IgD-negative memory B cell (primary cell): ENCODE results near the gene GPR35. TPM values are rescaled to one million over a fixed set of nuclear protein-coding genes. Genes with fewer than 3 reads are reported as not detected.

ENCODE experiments used
- H3K27ac Mint-ChIP-seq, 3 donors: one replicate each; pipeline ENCODE4 v1.8.0; 2020 to 2022; ENCODE audit warnings: mild to moderate bottlenecking in 3 of 3, mixed read lengths in 3 of 3, moderate library complexity in 1 of 3
- H3K27me3 Mint-ChIP-seq: one replicate; pipeline ENCODE4 v1.8.0; 2021; ENCODE audit warnings: mixed read lengths
- H3K36me3 Mint-ChIP-seq: one replicate; pipeline ENCODE4 v1.8.0; 2020; ENCODE audit warnings: mild to moderate bottlenecking, mixed read lengths
- H3K4me1 Mint-ChIP-seq, 3 donors: one replicate each; pipeline ENCODE4 v1.8.0; 2020 to 2022; ENCODE audit warnings: mixed read lengths in 3 of 3, mild to moderate bottlenecking in 1 of 3
- H3K4me3 Mint-ChIP-seq, 4 donors: one replicate each; pipeline ENCODE4 v1.8.0; 2020 to 2022; ENCODE audit warnings: mild to moderate bottlenecking in 4 of 4, mixed read lengths in 4 of 4, moderate library complexity in 3 of 4
- H3K9me3 Mint-ChIP-seq, 3 donors: one replicate each; pipeline ENCODE4 v1.8.0; 2020 to 2021; ENCODE audit warnings: mixed read lengths in 3 of 3, mild to moderate bottlenecking in 1 of 3
- polyA plus RNA-seq: library from polyadenylated mRNA; unstranded; fragments of 300-500 nt; fragmentation: Illumina TruSeq; gene quantifications from one replicate; pipeline ENCODE4 v1.2.3, GENCODE V29; 2021

The GPR35 gene
- polyA plus RNA-seq, 1 donor from 2014 or later: not detected

DNA sequence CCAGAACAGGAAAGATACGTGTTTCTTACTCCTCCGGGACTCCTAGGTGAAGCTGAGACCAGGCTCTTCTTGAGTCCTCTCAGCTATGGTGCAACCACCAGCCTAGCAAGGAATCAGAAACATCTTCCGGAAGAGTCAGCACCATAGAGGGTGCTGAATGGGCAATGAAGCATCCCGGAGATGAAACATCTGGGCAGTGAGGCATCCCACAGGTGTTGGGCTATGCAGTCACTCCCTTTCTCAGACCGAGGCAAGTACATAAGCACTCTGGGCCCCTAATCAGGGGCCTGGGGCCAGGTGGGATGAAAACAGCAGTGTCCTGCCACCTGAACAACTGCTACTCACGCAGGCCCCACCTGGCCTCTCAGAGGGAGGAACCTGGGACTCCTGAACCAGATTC lies 40.2 kb upstream of the GPR35 start:
- H3K9me3 Mint-ChIP-seq: peaks cover 0 to 3% (median 0%) of the 10 kb centered on the region in 3 donors
- peaks cover 29 to 44% (median 39%) of the 10 kb centered on the region in 3 donors for H3K4me1 Mint-ChIP-seq
- H3K36me3 Mint-ChIP-seq: peaks cover 13% of the 10 kb centered on the region
- peak overlapping the region; percentile 98 to 99 (median 99) for H3K27ac Mint-ChIP-seq
- H3K4me3 Mint-ChIP-seq: peak overlapping the region; percentile 97 to 100 (median 98)
- no peaks in the 10 kb centered on the region for H3K27me3 Mint-ChIP-seq

DNA sequence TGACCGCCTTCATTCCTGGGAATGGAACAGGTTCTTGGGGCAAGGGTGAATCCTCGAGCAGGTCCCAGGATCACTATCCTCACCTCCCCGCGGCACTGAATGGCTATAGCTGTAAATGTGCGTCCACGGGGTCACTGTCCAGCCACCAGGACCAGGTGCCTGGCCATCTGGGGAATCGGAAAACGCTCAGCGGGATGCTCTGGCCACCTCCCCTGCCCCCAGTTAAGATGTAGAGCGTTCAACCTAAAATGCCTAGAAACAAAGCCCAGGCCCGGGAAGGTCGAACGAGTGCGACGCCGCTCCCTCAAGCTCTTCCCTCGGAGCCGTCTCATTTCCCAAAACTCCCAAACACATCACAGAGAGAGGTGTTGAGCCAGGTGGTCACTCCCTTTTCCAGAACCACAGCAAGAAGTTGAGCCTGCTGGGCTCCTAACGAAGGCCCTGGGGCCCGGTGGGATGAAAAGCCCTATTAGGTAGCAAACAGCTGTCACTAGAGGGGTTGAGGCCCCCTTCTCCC lies 39.5 kb upstream of the GPR35 start:
- Mint-ChIP-seq H3K4me3 (peak overlapping the region; percentile 97 to 100 (median 98)), H3K36me3 (peaks cover 13% of the 10 kb centered on the region), H3K4me1 (peaks cover 26 to 38% (median 35%) of the 10 kb centered on the region in 3 donors), H3K9me3 (peaks cover 0 to 2% (median 0%) of the 10 kb centered on the region in 3 donors), H3K27ac (peak overlapping the region; percentile 98 to 99 (median 99)), H3K27me3 (no peaks in the 10 kb centered on the region)

GRCh38 chr2:240586198-240586918 lies 38.9 kb upstream of the GPR35 start, which contains the start of gene CAPN10:
CAPN10 (plus strand) TSS chr2:240586734; CDS start chr2:240586912, 178 bp downstream.
- Mint-ChIP-seq H3K27ac (peak within 1 kb of the TSS; percentile 98 to 99 (median 99)), H3K9me3 (no peaks in the 10 kb centered on the region), H3K36me3 (peaks cover 9% of the 10 kb centered on the region), H3K4me1 (peaks cover 26 to 38% (median 35%) of the 10 kb centered on the region in 3 donors), H3K27me3 (no peaks in the 10 kb centered on the region), H3K4me3 (peak within 1 kb of the TSS; percentile 97 to 100 (median 98))

- H3K9me3 Mint-ChIP-seq: no peaks in the 10 kb centered on the region
- peak overlapping the region; percentile 88 to 100 (median 96) for H3K4me3 Mint-ChIP-seq
- peaks cover 24 to 36% (median 32%) of the 10 kb centered on the region in 3 donors for H3K4me1 Mint-ChIP-seq
- peaks cover 9% of the 10 kb centered on the region for H3K36me3 Mint-ChIP-seq
- no peaks in the 10 kb centered on the region for H3K27me3 Mint-ChIP-seq
- peak overlapping the region in 2 of 3 donors; percentile 59 to 98 for H3K27ac Mint-ChIP-seq
Observed at GRCh38 chr2:240586919-240587800, 38.1 kb upstream of the GPR35 start.

GRCh38 chr2:240588006-240588655 lies 37.1 kb upstream of the GPR35 start:
- Mint-ChIP-seq H3K27me3 (no peaks in the 10 kb centered on the region), H3K4me3 (peak overlapping the region; percentile 88 to 100 (median 96)), H3K36me3 (peaks cover 5% of the 10 kb centered on the region), H3K4me1 (peaks cover 24 to 32% (median 30%) of the 10 kb centered on the region in 3 donors), H3K9me3 (no peaks in the 10 kb centered on the region), H3K27ac (peak overlapping the region in 2 of 3 donors; percentile 46 to 98)

DNA sequence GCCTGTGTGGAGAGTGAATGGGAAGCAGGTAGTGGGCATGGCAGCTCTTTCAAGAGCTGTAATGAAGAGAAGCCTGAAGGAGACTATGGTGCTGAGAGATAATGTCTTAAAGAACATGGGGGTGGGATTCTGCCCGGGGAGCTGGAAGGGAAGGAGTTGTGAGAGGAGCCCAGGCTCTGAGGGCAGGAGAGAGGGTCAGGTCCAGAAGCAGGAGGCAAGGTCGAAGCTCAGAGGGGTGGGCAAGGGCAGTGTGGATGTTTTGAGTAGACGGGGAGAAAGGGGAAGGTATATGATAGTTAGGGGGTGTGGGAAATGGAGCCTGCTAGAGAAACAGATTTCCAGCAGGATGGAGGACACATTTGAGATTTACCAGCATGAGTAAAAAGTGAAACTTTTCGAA lies 36.6 kb upstream of the GPR35 start:
- peaks cover 5% of the 10 kb centered on the region for H3K36me3 Mint-ChIP-seq
- H3K27ac Mint-ChIP-seq: peak overlapping the region in 1 of 3 donors; percentile 17
- peak overlapping the region in 2 of 4 donors; percentile 27 to 100 for H3K4me3 Mint-ChIP-seq
- no peaks in the 10 kb centered on the region for H3K9me3 Mint-ChIP-seq
- no peaks in the 10 kb centered on the region for H3K27me3 Mint-ChIP-seq
- peaks cover 21 to 32% (median 28%) of the 10 kb centered on the region in 3 donors for H3K4me1 Mint-ChIP-seq

- Mint-ChIP-seq H3K9me3 (no peaks in the 10 kb centered on the region), H3K27me3 (no peaks in the 10 kb centered on the region), H3K4me3 (no peak overlapping the region), H3K4me1 (peaks cover 19 to 30% (median 24%) of the 10 kb centered on the region in 3 donors), H3K36me3 (peaks cover 5% of the 10 kb centered on the region), H3K27ac (no peak overlapping the region)
Observed at GRCh38 chr2:240589375-240589774, 35.9 kb upstream of the GPR35 start.

DNA sequence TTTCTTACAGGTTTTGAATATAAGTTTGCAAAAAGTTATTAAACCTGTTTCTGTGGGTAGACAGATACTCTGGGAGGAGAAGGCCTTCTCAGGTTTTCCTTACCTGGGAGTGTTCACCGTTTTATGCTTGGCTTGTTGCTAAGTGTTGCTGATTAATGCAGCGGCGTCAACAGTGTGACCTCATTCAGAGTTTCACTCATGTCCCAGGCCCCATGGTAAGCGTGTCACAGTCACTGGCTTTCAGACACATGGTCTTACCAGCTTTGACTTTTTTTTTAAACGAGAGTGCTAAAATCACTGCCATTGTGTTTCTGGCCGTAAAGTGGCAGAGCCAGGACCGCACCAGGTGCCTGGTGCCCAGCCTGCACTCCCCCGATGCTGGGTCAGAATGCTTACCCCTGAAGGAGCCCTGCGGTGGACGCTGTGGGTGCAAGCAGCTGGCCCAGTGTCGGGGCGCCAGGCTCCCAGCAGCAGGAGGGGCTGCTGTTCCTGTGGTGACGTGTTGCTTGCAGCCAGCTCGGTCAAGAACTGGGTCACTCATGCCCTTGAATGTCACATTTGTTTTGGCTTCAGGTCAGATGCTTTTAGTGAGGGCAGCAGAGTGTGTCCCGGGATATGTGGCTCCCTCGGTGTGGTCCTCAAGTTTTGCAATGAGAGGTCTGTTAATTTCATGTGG lies 35.3 kb upstream of the GPR35 start:
- H3K4me3 Mint-ChIP-seq: no peak overlapping the region
- no peaks in the 10 kb centered on the region for H3K27me3 Mint-ChIP-seq
- H3K36me3 Mint-ChIP-seq: peaks cover 5% of the 10 kb centered on the region
- H3K4me1 Mint-ChIP-seq: peaks cover 15 to 23% (median 18%) of the 10 kb centered on the region in 3 donors
- no peak overlapping the region for H3K27ac Mint-ChIP-seq
- no peaks in the 10 kb centered on the region for H3K9me3 Mint-ChIP-seq

DNA sequence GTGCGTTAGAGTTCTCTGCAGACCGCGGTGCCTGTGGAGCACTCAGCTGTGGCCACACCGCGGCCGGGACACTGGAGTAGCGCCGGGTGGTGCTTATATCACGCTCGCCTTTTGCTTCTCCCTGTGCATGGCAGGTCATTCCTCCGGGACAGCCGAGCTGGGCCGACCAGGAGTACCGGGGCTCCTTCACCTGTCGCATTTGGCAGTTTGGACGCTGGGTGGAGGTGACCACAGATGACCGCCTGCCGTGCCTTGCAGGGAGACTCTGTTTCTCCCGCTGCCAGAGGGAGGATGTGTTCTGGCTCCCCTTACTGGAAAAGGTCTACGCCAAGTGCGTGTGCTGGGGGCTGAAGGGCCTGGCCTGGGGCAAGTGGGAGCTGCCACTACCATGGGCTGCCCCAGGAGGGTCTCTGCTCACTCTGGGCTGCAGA lies 34.6 kb upstream of the GPR35 start:
- Mint-ChIP-seq H3K36me3 (peaks cover 5% of the 10 kb centered on the region), H3K4me3 (peak overlapping the region in 1 of 4 donors; percentile 17), H3K27ac (no peak overlapping the region), H3K4me1 (peaks cover 12 to 19% (median 16%) of the 10 kb centered on the region in 3 donors), H3K27me3 (no peaks in the 10 kb centered on the region), H3K9me3 (no peaks in the 10 kb centered on the region)

- no peaks in the 10 kb centered on the region for H3K9me3 Mint-ChIP-seq
- H3K4me1 Mint-ChIP-seq: peaks cover 12 to 16% (median 14%) of the 10 kb centered on the region in 3 donors
- H3K27me3 Mint-ChIP-seq: no peaks in the 10 kb centered on the region
- peaks cover 5% of the 10 kb centered on the region for H3K36me3 Mint-ChIP-seq
- H3K27ac Mint-ChIP-seq: no peak overlapping the region
- H3K4me3 Mint-ChIP-seq: peak overlapping the region in 1 of 4 donors; percentile 17
Observed at GRCh38 chr2:240591226-240591625, 34.1 kb upstream of the GPR35 start.

GRCh38 chr2:240591784-240592183 lies 33.5 kb upstream of the GPR35 start:
- H3K9me3 Mint-ChIP-seq: no peaks in the 10 kb centered on the region
- H3K27me3 Mint-ChIP-seq: no peaks in the 10 kb centered on the region
- H3K4me1 Mint-ChIP-seq: peaks cover 12 to 16% (median 14%) of the 10 kb centered on the region in 3 donors
- H3K4me3 Mint-ChIP-seq: no peak overlapping the region
- peaks cover 5% of the 10 kb centered on the region for H3K36me3 Mint-ChIP-seq
- H3K27ac Mint-ChIP-seq: no peak overlapping the region

DNA sequence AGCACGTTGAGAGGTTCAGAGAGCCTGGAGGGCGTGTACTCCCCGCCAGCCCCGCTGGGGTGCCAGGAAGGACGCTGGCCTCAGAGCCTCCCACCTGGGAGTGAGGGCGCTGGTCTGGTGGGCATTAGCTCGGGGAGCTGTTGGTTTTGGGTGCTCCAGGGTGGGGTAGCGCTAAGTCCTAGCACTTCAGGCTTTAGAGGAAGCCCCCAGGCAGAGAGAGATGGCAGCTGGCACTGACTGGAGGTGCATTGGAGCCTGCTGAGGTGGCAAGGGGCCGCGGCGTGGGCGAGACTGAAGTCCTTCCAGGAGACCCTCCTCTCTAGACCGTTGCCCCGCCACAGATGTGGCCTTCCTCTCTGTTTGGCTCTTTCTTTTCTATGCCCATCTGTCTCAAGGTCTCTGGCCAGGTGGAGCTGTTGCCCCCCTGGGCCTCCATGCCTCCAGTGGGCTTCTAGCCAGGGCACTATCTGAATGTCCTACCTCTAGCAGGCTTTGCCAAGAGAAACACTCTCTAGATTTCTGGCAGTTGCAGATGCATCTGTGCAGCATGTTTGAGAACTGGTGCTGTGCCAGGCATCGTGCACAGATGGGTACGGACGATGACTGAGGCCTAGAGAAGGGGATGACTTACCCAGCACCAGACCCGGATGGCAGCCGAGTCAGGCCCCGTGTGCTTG lies 32.1 kb upstream of the GPR35 start:
- Mint-ChIP-seq H3K9me3 (no peaks in the 10 kb centered on the region), H3K36me3 (peaks cover 2% of the 10 kb centered on the region), H3K4me1 (peaks cover 4 to 9% (median 6%) of the 10 kb centered on the region in 3 donors), H3K27me3 (no peaks in the 10 kb centered on the region), H3K4me3 (no peak overlapping the region), H3K27ac (no peak overlapping the region)

DNA sequence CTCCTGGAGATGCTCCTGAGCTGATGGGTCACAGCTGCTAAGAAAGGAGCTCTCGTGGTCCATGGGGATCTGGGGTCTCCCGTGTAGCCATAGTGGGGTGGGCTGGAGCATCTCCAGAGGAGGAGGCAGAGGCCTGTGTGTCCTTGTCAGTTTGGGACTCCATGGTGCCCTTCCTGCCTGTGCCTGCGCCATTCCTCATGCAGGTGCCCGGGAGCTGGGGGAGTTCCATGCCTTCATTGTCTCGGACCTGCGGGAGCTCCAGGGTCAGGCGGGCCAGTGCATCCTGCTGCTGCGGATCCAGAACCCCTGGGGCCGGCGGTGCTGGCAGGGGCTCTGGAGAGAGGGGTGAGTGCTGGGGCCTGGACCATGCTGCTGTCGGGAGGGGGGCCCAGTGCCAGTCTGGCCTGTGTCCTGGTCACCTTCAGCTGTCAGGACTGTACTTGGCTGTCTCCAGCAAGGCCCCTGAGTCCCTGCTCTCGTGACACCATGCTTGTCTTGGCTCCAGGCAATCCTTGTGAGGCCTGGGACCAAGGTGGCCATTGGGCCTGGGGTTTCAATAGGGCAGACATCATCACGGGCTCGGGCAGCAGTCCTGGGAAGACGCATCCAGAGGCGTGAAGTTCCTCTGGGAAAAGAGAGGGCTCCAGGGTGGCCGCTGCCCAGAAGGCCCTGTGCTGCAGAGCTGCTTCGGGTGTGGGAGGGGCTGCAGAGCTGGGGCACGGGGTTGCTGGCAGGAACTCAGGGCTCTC lies 31.4 kb upstream of the GPR35 start:
- Mint-ChIP-seq H3K27ac (no peak overlapping the region), H3K36me3 (peaks cover 2% of the 10 kb centered on the region), H3K9me3 (no peaks in the 10 kb centered on the region), H3K4me1 (peaks cover 0 to 2% (median 2%) of the 10 kb centered on the region in 3 donors), H3K27me3 (no peaks in the 10 kb centered on the region), H3K4me3 (no peak overlapping the region)
